ENCODE data around the gene BOD1.

Gene BOD1

DNA sequence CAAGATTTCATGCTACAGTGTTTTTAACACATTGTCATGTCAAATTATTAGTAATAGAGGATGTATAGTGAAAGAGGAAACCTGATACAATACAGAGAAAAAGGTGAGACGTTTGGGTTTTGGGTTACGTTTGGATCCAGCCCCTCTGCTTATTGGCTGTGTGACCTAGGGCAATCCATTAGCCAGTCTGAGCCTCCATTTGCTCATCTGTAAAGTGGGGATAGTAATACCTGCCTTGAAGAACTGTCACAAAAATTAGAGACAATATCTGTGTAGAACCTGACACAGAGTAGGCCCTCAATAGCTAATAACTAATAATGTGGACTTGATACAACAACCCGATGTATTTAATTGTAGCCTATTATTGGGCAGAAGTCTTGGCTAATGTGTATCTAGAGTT, 4.3 kb upstream of the BOD1 start:
- H3K4me3 ChIP-seq (ENCODE audit: low read length): no peak overlapping the region
- TF ChIP-seq, protein P1, sequence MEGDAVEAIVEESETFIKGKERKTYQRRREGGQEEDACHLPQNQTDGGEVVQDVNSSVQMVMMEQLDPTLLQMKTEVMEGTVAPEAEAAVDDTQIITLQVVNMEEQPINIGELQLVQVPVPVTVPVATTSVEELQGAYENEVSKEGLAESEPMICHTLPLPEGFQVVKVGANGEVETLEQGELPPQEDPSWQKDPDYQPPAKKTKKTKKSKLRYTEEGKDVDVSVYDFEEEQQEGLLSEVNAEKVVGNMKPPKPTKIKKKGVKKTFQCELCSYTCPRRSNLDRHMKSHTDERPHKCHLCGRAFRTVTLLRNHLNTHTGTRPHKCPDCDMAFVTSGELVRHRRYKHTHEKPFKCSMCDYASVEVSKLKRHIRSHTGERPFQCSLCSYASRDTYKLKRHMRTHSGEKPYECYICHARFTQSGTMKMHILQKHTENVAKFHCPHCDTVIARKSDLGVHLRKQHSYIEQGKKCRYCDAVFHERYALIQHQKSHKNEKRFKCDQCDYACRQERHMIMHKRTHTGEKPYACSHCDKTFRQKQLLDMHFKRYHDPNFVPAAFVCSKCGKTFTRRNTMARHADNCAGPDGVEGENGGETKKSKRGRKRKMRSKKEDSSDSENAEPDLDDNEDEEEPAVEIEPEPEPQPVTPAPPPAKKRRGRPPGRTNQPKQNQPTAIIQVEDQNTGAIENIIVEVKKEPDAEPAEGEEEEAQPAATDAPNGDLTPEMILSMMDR (IDR thresholded peaks at IDR 0.05; ENCODE audit: insufficient read depth, low read depth, low read length, missing control alignments): no peak
- no peak for DNase-seq (ENCODE audit: low read depth)

DNA sequence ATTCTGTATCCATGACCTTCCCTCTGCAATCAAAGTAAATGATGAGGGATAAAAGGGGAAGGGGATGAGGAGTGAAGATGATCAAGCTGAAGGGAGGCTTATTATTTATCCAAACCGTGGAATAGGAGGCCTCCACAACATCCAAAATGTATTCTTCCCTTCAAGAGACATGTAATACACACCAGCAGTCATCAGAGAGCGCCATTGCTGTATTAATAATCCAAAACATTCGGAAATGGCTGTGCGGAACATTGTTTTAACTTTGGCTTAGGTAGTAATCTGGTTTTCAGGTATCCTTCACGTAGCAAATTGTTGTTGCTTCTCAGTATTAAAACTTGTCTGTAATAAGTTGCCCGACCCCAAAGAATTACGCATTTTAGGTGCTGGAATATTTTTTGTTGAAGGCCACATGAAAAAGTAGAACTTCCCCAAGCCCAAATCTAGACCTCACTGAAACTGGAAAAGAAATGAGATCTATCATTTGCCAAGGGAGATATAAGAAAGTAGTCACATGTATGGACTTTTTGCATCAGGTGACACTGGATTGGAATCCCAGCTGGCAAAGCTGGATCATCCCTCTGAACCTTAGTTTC, 2.6 kb upstream of the BOD1 start:
- no peak overlapping the region for H3K4me3 ChIP-seq (ENCODE audit: low read length)
- DNase-seq (ENCODE audit: low read depth): peak; percentile 69
- TF ChIP-seq, protein P1 (IDR thresholded peaks at IDR 0.05; ENCODE audit: insufficient read depth, low read depth, low read length, missing control alignments): peak; percentile 82

DNA sequence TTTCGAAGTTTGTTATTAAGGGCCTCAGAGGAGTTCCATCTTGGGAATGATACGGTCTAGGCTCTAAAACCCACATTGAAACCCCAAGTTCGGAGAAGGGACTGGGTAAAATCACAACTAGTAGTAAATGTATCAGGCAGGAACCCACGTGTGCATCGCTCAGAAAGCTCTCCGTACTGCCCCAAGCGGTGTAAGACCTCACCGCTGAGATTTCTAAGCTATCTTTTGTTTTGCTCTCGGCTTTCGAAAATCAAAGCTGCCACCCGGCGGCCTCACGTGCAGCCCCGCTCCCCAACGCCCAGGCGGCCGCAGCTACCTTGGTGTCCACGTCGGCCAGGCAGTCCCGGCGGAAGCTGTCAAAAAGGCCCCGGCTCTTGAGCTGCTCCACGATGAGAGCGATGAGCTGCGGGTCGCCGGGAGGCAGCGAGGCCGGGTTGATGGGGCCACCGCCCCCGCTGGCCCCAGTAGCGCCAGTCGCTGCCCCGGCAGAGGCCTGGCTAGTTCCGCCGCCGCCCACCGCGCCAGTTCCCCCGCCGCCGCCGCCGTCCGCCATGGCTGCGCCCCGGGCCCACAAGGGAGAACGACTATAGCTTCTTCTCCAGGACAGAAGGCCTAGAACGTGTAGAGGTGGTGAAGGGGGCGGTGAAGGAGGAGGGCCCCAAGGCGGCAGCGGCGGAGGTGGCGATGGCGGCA, 420 bp downstream of the BOD1 start:
- TF ChIP-seq, protein P1 (IDR thresholded peaks at IDR 0.05; ENCODE audit: insufficient read depth, low read depth, low read length, missing control alignments): peak; percentile 76
- peak overlapping the region; percentile 77 for H3K4me3 ChIP-seq (ENCODE audit: low read length)
- peak; percentile 82 for DNase-seq (ENCODE audit: low read depth)

DNA sequence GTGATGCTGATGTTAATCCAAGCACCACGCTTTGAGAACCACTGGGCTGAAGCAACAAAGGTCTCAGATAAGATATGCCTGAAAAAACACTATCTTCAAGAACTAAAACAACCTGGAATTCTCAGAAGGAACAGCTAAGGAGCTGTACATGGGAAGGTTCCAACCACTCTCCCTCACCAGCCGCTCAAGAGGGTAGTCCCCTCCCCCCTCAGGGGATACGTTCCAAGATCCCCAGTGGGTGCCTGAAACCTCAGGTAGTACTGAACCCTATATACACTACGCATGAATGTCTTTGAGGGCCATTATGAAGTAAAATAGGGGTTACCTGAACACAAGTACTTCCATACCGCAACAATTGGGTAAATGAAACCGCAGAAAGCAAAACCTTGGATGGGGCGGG, 1.9 kb downstream of the BOD1 start:
- H3K4me3 ChIP-seq (ENCODE audit: low read length): peak overlapping the region; percentile 77
- TF ChIP-seq, protein P1 (IDR thresholded peaks at IDR 0.05; ENCODE audit: insufficient read depth, low read depth, low read length, missing control alignments): no peak
- DNase-seq (ENCODE audit: low read depth): no peak

DNA sequence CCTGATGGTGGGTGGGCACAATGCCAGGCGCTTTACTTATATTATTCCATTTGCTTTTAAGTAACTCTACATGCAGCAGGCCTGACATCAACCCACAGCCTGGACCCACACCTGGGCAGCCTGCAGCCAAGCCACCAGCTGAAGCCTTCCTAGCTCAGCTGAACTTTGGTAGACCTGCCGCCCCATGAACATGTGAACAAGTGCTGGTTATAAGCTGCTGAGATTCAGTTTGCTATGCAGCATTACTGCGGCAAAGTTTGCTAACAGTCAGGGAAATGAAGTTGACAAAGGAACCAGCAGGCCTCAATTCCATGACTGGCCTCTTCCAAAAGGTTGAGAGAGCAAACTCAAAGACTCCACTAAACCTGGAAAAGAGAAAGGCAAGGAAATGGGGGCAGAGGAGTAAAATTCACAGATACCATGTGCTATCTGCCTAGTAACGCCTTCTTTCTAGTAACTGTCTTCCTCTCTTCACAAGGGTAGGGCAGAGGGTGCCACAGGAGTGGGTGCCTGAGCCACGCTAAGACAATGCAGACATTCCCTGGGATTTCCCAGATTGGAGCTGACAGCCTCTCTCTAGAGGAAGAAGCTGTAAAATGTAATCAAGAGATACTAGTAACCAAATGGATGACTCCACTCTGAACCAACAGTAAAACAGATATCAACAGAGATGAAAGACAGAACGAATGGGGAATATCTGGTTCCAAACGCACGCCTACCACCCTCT, 2.9 kb downstream of the BOD1 start:
- no peak for DNase-seq (ENCODE audit: low read depth)
- TF ChIP-seq, protein P1 (IDR thresholded peaks at IDR 0.05; ENCODE audit: insufficient read depth, low read depth, low read length, missing control alignments): no peak
- H3K4me3 ChIP-seq (ENCODE audit: low read length): no peak overlapping the region

DNA sequence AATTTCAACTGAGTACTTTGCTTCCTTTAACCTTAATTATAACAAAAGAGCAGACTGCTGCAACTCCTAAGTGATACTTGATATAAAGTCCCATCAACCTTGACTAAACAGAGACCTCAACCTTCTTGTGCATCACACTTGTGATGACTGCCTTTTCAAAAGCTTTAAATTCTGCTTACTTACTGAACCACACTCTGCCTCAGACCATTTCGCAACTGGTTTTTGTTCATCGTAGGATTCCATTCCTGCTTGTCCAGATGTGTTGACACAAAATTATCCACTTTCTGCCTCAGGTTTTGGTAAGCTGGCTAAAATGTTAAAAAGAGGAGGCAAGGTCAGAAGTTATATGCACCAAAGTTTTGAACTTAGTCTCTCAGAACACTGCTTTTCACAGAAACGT, 3.5 kb downstream of the BOD1 start:
- TF ChIP-seq, protein P1 (IDR thresholded peaks at IDR 0.05; ENCODE audit: insufficient read depth, low read depth, low read length, missing control alignments): no peak
- H3K4me3 ChIP-seq (ENCODE audit: low read length): no peak overlapping the region
- DNase-seq (ENCODE audit: low read depth): peak; percentile 59

All from epithelial cell of esophagus (primary cell).